ENCODE results near the gene PRND.

DNA sequence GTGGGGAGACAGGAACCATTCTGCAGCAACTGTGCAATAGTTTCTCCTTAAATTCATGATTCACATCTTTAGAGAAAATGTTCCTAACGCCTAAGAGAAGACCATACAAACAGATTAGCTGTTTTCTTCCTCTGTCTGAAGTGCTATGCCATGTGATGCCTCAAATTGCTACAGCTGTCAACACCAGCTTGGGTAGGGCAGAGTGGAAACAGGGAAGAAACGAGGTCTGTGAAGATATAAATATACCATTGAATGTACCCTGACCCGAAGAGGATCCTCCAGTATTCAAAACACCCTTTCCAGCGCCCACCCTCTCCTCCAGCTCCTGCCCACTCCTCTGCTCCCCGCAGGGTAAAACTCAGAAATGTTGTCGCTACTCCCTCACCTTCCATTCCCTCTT, 40.3 kb upstream of the PRND start:
- TF ChIP-seq EZH2phosphoT487 (IDR thresholded peaks at IDR 0.05; ENCODE audit: low read length), result no peak
- TF ChIP-seq CTCF (IDR thresholded peaks at IDR 0.05; ENCODE audit: low read length), result no peak
- no peak for TF ChIP-seq EZH2 (optimal IDR thresholded peaks at IDR 0.05; ENCODE audit: low read depth, low read length)

All from MM.1S (cell line).